OCI-LY3 (cell line): ENCODE data around the gene MXRA8.

ENCODE experiments used
- CTCF ChIP-seq: fragments of 200-600, 300-600 bp; sonication (generic); IDR thresholded peaks from 2 replicates; pipeline ENCODE4 v1.5.1; 2014; ENCODE audit warnings: antibody characterized with exemption, low read length, low read depth
- EZH2phosphoT487 ChIP-seq: fragments of 200-600 bp; shearing (Covaris generic); IDR thresholded peaks from 2 replicates; pipeline ENCODE4 v1.6.1; 2018; ENCODE audit warnings: antibody characterized with exemption, mixed run types, low read depth

- TF ChIP-seq CTCF (no peak), EZH2phosphoT487 (no peak)
Measured at GRCh38 chr1:1385931-1386330, 27.6 kb upstream of the MXRA8 start.
